IMR-90 (cell line): Measurements from ENCODE around the gene LDLRAD3.

ENCODE experiments used
- CTCF ChIP-seq: conservative IDR thresholded peaks from 2 replicates; pipeline ENCODE4 v1.5.1; 2012; ENCODE audit warnings: mild to moderate bottlenecking, low read depth, low read length, improper control_type of control experiment
- MAZ ChIP-seq: IDR thresholded peaks from 2 replicates; pipeline ENCODE4 v1.6.1; 2012; ENCODE audit warnings: low read depth, mild to moderate bottlenecking, low read length, improper control_type of control experiment, moderate library complexity, borderline replicate concordance
- POLR2A ChIP-seq: IDR thresholded peaks from 2 replicates; pipeline ENCODE4 v1.6.1; 2012; ENCODE audit warnings: mild to moderate bottlenecking, low read depth, low read length
- SMC3 ChIP-seq: fragments of 150-350 bp; IDR thresholded peaks from 2 replicates; pipeline ENCODE4 v1.6.1; 2016; ENCODE audit warnings: low read depth, mild to moderate bottlenecking, antibody characterized with exemption, low read length, moderate library complexity

GRCh38 chr11:36127550-36127949 is 183.7 kb downstream of the LDLRAD3 start:
- no peak for TF ChIP-seq POLR2A
- no peak for TF ChIP-seq CTCF
- no peak for TF ChIP-seq MAZ
- no peak for TF ChIP-seq SMC3
